DOHH2 (cell line): ENCODE results near the gene PPP1R14B.

ENCODE experiments used
- H3F3A ChIP-seq: fragments of 200-600 bp; sonication (generic), shearing (Covaris generic); 2 replicates; pipeline ENCODE4 v1.6.0; 2016; ENCODE audit warnings: antibody characterized with exemption, mild to moderate bottlenecking; ENCODE audit not compliant: control insufficient read depth, insufficient read depth
- H3K27ac ChIP-seq: fragments of 200-600 bp; sonication (generic); 2 replicates; pipeline ENCODE4 v1.5.1; 2014; ENCODE audit warnings: low read depth, mild to moderate bottlenecking, low read length, moderate library complexity
- H3K27me3 ChIP-seq: fragments of 200-600 bp; sonication (generic); 2 replicates; pipeline ENCODE4 v1.6.1; 2014; ENCODE audit warnings: mild to moderate bottlenecking, low read length, mixed read lengths; ENCODE audit not compliant: control insufficient read depth
- H3K36me3 ChIP-seq: fragments of 200-600 bp; sonication (generic); 2 replicates; pipeline ENCODE4 v1.6.1; 2014; ENCODE audit warnings: mild to moderate bottlenecking, low read length, moderate library complexity, mixed read lengths; ENCODE audit not compliant: control insufficient read depth
- H3K4me1 ChIP-seq: fragments of 200-600 bp; sonication (generic); 2 replicates; pipeline ENCODE4 v1.6.1; 2014; ENCODE audit warnings: mild to moderate bottlenecking, low read length, mixed read lengths; ENCODE audit not compliant: control insufficient read depth
- H3K4me2 ChIP-seq: fragments of 200-600 bp; sonication (generic); 2 replicates; pipeline ENCODE4 v1.6.0; 2014; ENCODE audit warnings: mild to moderate bottlenecking, low read length, moderate library complexity
- H3K4me3 ChIP-seq: fragments of 200-600 bp; sonication (generic); 2 replicates; pipeline ENCODE4 v1.5.1; 2014; ENCODE audit warnings: mild to moderate bottlenecking, low read length, mixed read lengths
- H3K79me2 ChIP-seq: fragments of 200-600 bp; sonication (generic); 2 replicates; pipeline ENCODE4 v1.6.1; 2014; ENCODE audit warnings: mild to moderate bottlenecking, low read length, mixed read lengths; ENCODE audit not compliant: control insufficient read depth
- H3K9me2 ChIP-seq: fragments of 200-600 bp; sonication (generic); replicated peaks from 2 replicates; pipeline ENCODE4 v1.6.1; 2014; ENCODE audit warnings: mild to moderate bottlenecking, low read length, mixed read lengths; ENCODE audit not compliant: control insufficient read depth
- H3K9me3 ChIP-seq: fragments of 200-600 bp; sonication (generic); 2 replicates; pipeline ENCODE4 v1.6.1; 2014; ENCODE audit warnings: antibody characterized with exemption, low read length, mixed read lengths; ENCODE audit not compliant: control insufficient read depth, insufficient read depth
- H4K20me1 ChIP-seq: fragments of 200-600 bp; sonication (generic); 2 replicates; pipeline ENCODE4 v1.6.0; 2014; ENCODE audit warnings: low read depth, mild to moderate bottlenecking, antibody characterized with exemption, low read length, moderate library complexity; ENCODE audit not compliant: control insufficient read depth, insufficient read depth
- CTCF ChIP-seq: fragments of 200-600 bp; sonication (generic); IDR thresholded peaks from one replicate; pipeline ENCODE4 v1.5.1; 2014; ENCODE audit warnings: antibody characterized with exemption, mild to moderate bottlenecking, low read depth, low read length; ENCODE audit not compliant: poor library complexity, severe bottlenecking
- EZH2phosphoT487 ChIP-seq: fragments of 200-600 bp; sonication (generic); IDR thresholded peaks from 2 replicates; pipeline ENCODE4 v1.6.1; 2017; ENCODE audit warnings: borderline replicate concordance, mild to moderate bottlenecking, antibody characterized with exemption, low read length, moderate library complexity, mixed read lengths

PPP1R14B gene

GRCh38 chr11:64240435-64241240 lies 6.1 kb downstream of the PPP1R14B start, which contains the start of gene FKBP2:
FKBP2 (plus strand) TSS chr11:64241095; CDS start chr11:64242388, 1,293 bp downstream.
- Histone ChIP-seq H3F3A (peaks cover 44% of the 10 kb centered on the region), H3K4me2 (peak within 1 kb of the TSS; percentile 92), H3K79me2 (peaks cover 46% of the 10 kb centered on the region), H3K9me2 (no peaks in the 10 kb centered on the region), H3K4me1 (peaks cover 76% of the 10 kb centered on the region), H4K20me1 (no peaks in the 10 kb centered on the region; the same call in 1 of the 2 replicates), H3K36me3 (peaks cover 74% of the 10 kb centered on the region), H3K9me3 (no peaks in the 10 kb centered on the region), H3K27ac (peak within 1 kb of the TSS; percentile 97), H3K27me3 (no peaks in the 10 kb centered on the region), H3K4me3 (peak within 1 kb of the TSS; percentile 99)
- no peak for TF ChIP-seq CTCF

GRCh38 chr11:64239662-64240434 lies 6.9 kb downstream of the PPP1R14B start:
- H3K4me1 ChIP-seq: peaks cover 76% of the 10 kb centered on the region
- no peak for TF ChIP-seq CTCF

GRCh38 chr11:64238999-64239398 lies 7.7 kb downstream of the PPP1R14B start:
- H4K20me1 ChIP-seq: no peaks in the 10 kb centered on the region; the same call in 1 of the 2 replicates
- H3K4me3 ChIP-seq: peak overlapping the region; percentile 99
- TF ChIP-seq CTCF: no peak
- TF ChIP-seq EZH2phosphoT487: no peak
- H3K4me1 ChIP-seq: peaks cover 73% of the 10 kb centered on the region
- peaks cover 41% of the 10 kb centered on the region for H3K79me2 ChIP-seq
- no peaks in the 10 kb centered on the region for H3K9me3 ChIP-seq
- H3F3A ChIP-seq: peaks cover 35% of the 10 kb centered on the region
- H3K27ac ChIP-seq: peak overlapping the region; percentile 97
- H3K36me3 ChIP-seq: peaks cover 63% of the 10 kb centered on the region
- H3K4me2 ChIP-seq: peak overlapping the region; percentile 92
- no peaks in the 10 kb centered on the region for H3K9me2 ChIP-seq
- H3K27me3 ChIP-seq: no peaks in the 10 kb centered on the region

More at GRCh38 chr11:64239662-64240434, 6.9 kb downstream of the PPP1R14B start:
- Histone ChIP-seq H3F3A (peaks cover 40% of the 10 kb centered on the region), H3K36me3 (peaks cover 71% of the 10 kb centered on the region), H3K27me3 (no peaks in the 10 kb centered on the region), H3K9me2 (no peaks in the 10 kb centered on the region), H3K27ac (peak overlapping the region; percentile 97), H3K4me3 (peak overlapping the region; percentile 99), H4K20me1 (no peaks in the 10 kb centered on the region; the same call in 1 of the 2 replicates), H3K79me2 (peaks cover 46% of the 10 kb centered on the region), H3K9me3 (no peaks in the 10 kb centered on the region), H3K4me2 (peak overlapping the region; percentile 92)
